Measurements from ENCODE around the gene FMNL2. TPM values are rescaled to one million over a fixed set of nuclear protein-coding genes. Genes with fewer than 3 reads are reported as not detected.
"Not testable (repeated sequence)": the region's sequence is repeated elsewhere in the genome, so short reads cannot be mapped to it uniquely, and the experiment has no call there.

The FMNL2 gene
- total RNA-seq, 2 experiments from 2014 or later: 0.98 to 1.3 TPM

DNA sequence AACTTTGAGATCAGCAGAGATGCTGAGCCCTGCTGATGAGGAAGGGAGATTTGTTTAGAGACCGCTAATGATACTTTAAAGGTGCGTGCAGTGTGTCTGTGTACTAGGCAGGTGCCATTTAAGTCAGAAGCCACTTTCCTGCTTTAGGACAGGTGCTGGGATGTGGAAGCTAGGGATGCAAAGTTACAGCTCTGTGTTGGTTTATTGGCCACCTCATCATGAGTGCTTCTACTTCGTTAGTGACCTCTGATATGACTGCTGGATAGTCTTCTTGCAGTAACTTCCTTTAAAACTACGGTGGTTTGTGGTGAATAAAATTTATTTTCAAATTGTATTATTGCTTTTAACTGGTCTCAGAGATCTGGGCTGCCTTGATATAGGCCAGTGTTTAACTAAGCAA is 44.1 kb downstream of the FMNL2 start:
- no peaks in the 10 kb centered on the region for H3K4me1 Mint-ChIP-seq
- H3K36me3 Mint-ChIP-seq: no peaks in the 10 kb centered on the region
- no peaks in the 10 kb centered on the region for H3K9me3 Mint-ChIP-seq
- H3K4me3 Mint-ChIP-seq: no peak overlapping the region
- no peak for DNase-seq
- no peak overlapping the region for H3K27ac Mint-ChIP-seq
- H3K27me3 Mint-ChIP-seq: peaks cover 6% of the 10 kb centered on the region

DNA sequence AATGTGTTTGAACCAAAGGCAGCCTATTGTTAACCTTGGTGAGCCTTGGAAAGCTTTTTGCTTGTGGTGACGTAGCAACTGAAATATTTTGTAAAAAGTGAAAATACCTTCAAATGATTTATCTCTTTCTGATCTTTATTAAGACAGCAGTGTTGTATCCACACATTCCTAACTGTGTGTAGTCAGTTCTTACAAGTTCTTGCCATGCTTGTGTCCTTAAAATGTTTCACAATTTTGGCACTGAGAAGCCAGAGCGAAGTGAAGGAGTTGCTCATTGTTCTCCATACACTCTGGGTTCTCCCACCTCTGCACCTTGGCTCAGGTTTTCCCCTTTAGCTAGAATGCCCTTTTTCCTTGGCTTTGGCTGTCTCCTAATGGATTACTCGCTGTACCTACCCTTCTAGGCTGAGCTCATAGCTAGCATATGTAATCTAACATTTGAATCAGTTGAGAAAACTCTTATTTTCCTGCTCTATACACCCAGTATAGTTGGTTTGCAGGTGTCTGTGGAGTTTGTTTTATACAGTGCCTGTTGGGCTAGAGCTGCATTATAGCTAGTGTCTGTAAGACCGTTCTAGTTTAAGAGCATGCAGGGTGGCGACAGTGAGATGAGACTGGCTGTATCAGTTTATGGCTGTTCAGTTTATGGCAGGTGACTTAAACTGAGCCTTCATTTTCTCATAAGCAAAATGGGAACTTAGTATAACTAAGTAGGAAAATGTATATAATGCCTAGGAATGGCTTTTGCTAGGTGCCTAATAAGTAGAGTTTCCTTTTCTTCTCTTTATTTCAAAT is 45.5 kb downstream of the FMNL2 start:
- Mint-ChIP-seq H3K4me1 (no peaks in the 10 kb centered on the region), H3K9me3 (no peaks in the 10 kb centered on the region), H3K27ac (no peak overlapping the region), H3K4me3 (no peak overlapping the region), H3K36me3 (no peaks in the 10 kb centered on the region), H3K27me3 (peaks cover 9% of the 10 kb centered on the region)
- DNase-seq: no peak

DNA sequence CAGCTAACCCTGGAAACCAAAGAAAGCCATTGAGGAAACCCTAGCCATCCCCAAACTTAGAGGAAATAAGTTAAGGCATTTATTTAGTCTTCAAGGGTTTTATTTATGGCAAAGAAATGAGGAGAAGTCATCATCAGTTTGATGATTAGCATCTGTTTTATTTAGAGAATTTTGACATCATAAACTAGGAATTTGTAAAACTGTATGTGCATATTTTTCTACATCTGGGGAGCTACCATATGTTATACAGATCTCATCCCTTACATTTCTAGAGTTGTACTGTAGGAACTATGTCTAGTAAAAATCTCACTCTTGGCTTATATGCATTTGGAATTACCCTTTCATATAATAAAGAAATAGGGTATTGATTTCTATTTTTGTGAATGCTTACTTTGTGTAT is 48.7 kb downstream of the FMNL2 start:
- no peaks in the 10 kb centered on the region for H3K36me3 Mint-ChIP-seq
- no peaks in the 10 kb centered on the region for H3K9me3 Mint-ChIP-seq
- DNase-seq: no peak
- H3K27me3 Mint-ChIP-seq: peaks cover 9% of the 10 kb centered on the region
- no peak overlapping the region for H3K27ac Mint-ChIP-seq
- no peaks in the 10 kb centered on the region for H3K4me1 Mint-ChIP-seq
- H3K4me3 Mint-ChIP-seq: no peak overlapping the region

DNA sequence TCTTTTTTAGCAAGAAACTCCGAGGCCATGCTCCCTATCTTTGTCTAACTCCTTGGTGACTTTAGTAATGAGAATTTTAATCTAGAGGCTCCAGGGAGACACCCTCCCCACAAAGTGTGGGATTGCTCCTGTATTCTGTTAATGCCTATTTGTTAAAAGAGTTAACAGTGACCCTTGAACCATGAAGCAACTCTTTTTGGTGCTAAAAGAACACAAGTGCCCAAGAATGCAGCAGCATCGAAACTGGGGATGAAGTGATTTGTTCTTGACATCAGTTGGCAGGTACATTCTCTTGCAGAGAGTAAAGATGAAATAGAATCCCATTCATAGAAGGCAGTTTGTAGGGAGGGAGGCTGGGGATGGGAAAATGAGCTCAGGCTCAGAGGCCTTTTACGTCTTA is 50.0 kb downstream of the FMNL2 start:
- Mint-ChIP-seq H3K27ac (no peak overlapping the region), H3K9me3 (no peaks in the 10 kb centered on the region), H3K27me3 (peaks cover 6% of the 10 kb centered on the region), H3K36me3 (no peaks in the 10 kb centered on the region), H3K4me1 (no peaks in the 10 kb centered on the region), H3K4me3 (no peak overlapping the region)
- no peak for DNase-seq

DNA sequence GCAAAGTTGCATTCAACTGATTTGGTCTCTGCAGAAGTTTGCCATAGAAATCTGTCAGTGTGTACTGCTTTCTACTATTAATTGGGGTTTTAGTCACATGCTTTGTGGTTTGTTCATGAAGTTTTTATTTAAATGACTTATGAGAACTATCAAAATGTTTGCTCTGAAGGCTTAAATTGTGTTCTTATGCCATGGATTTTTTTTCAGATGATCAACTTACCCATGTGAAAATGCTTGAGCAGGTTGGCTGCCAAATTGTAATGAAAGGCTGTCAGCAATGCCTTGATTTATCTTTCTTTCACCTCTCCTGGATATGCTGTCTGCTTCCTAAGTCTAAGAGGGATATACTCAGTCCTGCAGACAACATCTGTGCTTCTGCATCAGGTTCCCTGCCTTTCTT is 50.7 kb downstream of the FMNL2 start:
- H3K4me1 Mint-ChIP-seq: no peaks in the 10 kb centered on the region
- H3K27me3 Mint-ChIP-seq: peaks cover 6% of the 10 kb centered on the region
- H3K9me3 Mint-ChIP-seq: no peaks in the 10 kb centered on the region

GRCh38 chr2:152386266-152386665 is 51.3 kb downstream of the FMNL2 start:
- Mint-ChIP-seq H3K27ac (no peak overlapping the region), H3K4me3 (no peak overlapping the region), H3K9me3 (no peaks in the 10 kb centered on the region), H3K36me3 (no peaks in the 10 kb centered on the region), H3K27me3 (peaks cover 6% of the 10 kb centered on the region), H3K4me1 (no peaks in the 10 kb centered on the region)
- no peak for DNase-seq

More for the DNA sequence above, 50.7 kb downstream of the FMNL2 start:
- Mint-ChIP-seq H3K4me3 (no peak overlapping the region), H3K27ac (no peak overlapping the region), H3K36me3 (no peaks in the 10 kb centered on the region)
- DNase-seq: no peak

DNA sequence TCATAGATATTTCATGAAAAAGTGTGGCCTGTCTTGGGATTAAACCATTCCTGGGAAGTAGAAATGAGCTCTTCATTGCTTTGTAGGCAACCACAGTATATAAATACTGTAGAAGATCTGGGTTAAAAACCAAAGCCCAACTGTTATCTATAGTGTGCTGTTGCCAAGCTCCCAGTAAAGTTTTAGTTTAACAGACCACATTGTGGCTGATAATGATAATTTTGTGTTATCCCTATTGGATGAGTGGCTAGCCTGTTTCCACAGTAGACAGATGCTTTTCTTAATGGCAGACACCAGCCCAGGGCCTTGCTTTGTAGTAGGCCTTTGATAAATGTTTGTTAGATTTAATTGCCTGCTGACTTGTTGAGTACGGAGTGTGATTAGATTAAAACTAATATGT is 52.1 kb downstream of the FMNL2 start:
- no peaks in the 10 kb centered on the region for H3K36me3 Mint-ChIP-seq
- H3K9me3 Mint-ChIP-seq: no peaks in the 10 kb centered on the region
- H3K4me1 Mint-ChIP-seq: no peaks in the 10 kb centered on the region
- H3K4me3 Mint-ChIP-seq: no peak overlapping the region
- no peak overlapping the region for H3K27ac Mint-ChIP-seq
- H3K27me3 Mint-ChIP-seq: peaks cover 6% of the 10 kb centered on the region
- no peak for DNase-seq

DNA sequence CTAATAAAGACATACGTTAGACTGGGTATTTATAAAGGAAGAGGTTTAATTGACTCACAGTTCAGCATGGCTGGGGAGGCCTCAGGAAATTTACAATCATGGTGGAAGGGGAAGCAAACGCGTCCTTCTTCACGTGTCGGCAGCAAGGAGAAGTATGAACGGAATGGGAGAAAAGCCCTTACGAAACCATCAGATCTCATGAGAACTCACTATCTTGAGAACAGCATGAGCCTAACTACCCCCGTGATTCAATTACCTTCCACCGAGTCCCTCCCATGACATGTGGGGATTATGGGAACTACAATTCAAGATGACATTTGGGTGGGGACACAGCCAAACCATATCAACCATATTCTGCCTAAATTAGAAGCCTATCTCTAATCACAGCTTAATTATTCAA is 53.3 kb downstream of the FMNL2 start:
- DNase-seq: not testable (repeated sequence)

DNA sequence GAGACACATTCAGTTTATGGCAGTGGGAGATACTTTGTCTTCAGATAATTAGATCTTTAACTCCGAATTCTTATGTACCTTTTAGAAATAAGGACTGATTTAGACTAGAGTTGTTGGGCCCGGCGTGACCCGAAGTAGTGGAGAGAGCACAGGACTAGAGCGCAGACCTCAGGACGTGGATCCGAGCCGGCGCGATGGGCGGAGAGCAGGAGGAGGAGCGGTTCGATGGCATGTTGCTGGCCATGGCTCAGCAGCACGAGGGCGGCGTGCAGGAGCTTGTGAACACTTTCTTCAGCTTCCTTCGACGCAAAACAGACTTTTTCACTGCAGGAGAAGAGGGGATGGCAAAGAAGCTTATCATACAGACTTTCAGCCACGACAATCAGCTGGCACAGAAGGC is 54.5 kb downstream of the FMNL2 start:
- H3K4me1 Mint-ChIP-seq: no peaks in the 10 kb centered on the region
- no peak for DNase-seq
- H3K27me3 Mint-ChIP-seq: no peaks in the 10 kb centered on the region
- no peak overlapping the region for H3K4me3 Mint-ChIP-seq
- no peaks in the 10 kb centered on the region for H3K36me3 Mint-ChIP-seq
- no peak overlapping the region for H3K27ac Mint-ChIP-seq
- no peaks in the 10 kb centered on the region for H3K9me3 Mint-ChIP-seq

More for the DNA sequence above, 53.3 kb downstream of the FMNL2 start:
- H3K4me1 Mint-ChIP-seq, H3K27me3 Mint-ChIP-seq, H3K9me3 Mint-ChIP-seq, H3K4me3 Mint-ChIP-seq, H3K27ac Mint-ChIP-seq, H3K36me3 Mint-ChIP-seq: not testable (repeated sequence)

DNA sequence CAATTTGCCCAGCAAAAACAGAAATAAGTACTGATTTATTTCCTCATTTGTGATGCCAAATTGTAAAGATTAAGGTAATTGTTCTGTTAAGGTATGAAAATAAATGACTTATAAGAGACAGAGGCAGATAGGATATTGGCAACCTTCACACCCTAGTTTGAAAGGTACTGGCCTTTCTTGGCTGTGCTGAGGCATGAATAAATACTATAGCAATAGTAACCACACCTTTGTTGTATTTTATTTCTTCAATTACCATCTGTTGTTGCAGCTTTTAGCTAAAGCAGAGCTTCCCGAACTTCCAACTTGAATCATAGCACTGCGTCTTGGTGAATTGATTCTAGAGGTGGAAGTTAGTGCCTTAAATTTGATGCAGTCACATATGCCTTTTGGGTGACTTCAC is 55.9 kb downstream of the FMNL2 start:
- no peaks in the 10 kb centered on the region for H3K36me3 Mint-ChIP-seq
- no peaks in the 10 kb centered on the region for H3K4me1 Mint-ChIP-seq
- no peaks in the 10 kb centered on the region for H3K9me3 Mint-ChIP-seq
- no peak overlapping the region for H3K4me3 Mint-ChIP-seq
- no peak overlapping the region for H3K27ac Mint-ChIP-seq
- no peak for DNase-seq
- H3K27me3 Mint-ChIP-seq: no peaks in the 10 kb centered on the region

GRCh38 chr2:152391318-152391717 is 56.3 kb downstream of the FMNL2 start:
- Mint-ChIP-seq H3K27me3 (no peaks in the 10 kb centered on the region), H3K9me3 (no peaks in the 10 kb centered on the region), H3K27ac (no peak overlapping the region), H3K36me3 (no peaks in the 10 kb centered on the region), H3K4me1 (no peaks in the 10 kb centered on the region), H3K4me3 (no peak overlapping the region)
- DNase-seq: no peak

- no peak for DNase-seq
- no peak overlapping the region for H3K4me3 Mint-ChIP-seq
- peaks cover 4% of the 10 kb centered on the region for H3K27me3 Mint-ChIP-seq
- no peaks in the 10 kb centered on the region for H3K4me1 Mint-ChIP-seq
- no peak overlapping the region for H3K27ac Mint-ChIP-seq
- no peaks in the 10 kb centered on the region for H3K9me3 Mint-ChIP-seq
- H3K36me3 Mint-ChIP-seq: no peaks in the 10 kb centered on the region
Measured at GRCh38 chr2:152393377-152393776, 58.4 kb downstream of the FMNL2 start.

DNA sequence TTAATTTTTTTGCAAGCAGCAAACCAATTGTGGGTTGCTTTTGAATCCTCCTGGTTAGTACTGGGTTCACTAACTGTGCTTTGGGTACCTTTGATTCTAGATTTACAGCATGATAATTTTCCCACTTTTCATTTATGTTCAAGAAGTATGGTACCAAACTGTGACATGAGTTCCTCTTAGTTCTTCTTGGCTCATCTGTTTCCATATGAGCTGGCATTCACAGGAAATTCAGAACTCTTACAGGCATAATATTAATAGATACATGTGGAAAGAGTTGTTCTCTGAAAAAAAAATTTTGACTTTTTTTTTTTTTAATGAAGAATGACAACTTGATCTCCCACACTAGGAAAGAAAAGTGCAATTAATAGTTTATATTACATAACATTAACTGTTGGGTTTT is 59.4 kb downstream of the FMNL2 start:
- H3K27ac Mint-ChIP-seq: no peak overlapping the region
- no peaks in the 10 kb centered on the region for H3K36me3 Mint-ChIP-seq
- no peaks in the 10 kb centered on the region for H3K4me1 Mint-ChIP-seq

GRCh38 chr2:152395103-152395502 is 60.1 kb downstream of the FMNL2 start:
- Mint-ChIP-seq H3K27ac (no peak overlapping the region), H3K36me3 (no peaks in the 10 kb centered on the region), H3K27me3 (peaks cover 14% of the 10 kb centered on the region), H3K9me3 (no peaks in the 10 kb centered on the region), H3K4me1 (no peaks in the 10 kb centered on the region), H3K4me3 (no peak overlapping the region)
- no peak for DNase-seq

More for the DNA sequence above, 59.4 kb downstream of the FMNL2 start:
- H3K9me3 Mint-ChIP-seq: no peaks in the 10 kb centered on the region
- peaks cover 13% of the 10 kb centered on the region for H3K27me3 Mint-ChIP-seq
- DNase-seq: no peak
- H3K4me3 Mint-ChIP-seq: no peak overlapping the region

GRCh38 chr2:152395572-152395971 is 60.6 kb downstream of the FMNL2 start:
- Mint-ChIP-seq H3K9me3 (no peaks in the 10 kb centered on the region), H3K27me3 (peaks cover 14% of the 10 kb centered on the region)

DNA sequence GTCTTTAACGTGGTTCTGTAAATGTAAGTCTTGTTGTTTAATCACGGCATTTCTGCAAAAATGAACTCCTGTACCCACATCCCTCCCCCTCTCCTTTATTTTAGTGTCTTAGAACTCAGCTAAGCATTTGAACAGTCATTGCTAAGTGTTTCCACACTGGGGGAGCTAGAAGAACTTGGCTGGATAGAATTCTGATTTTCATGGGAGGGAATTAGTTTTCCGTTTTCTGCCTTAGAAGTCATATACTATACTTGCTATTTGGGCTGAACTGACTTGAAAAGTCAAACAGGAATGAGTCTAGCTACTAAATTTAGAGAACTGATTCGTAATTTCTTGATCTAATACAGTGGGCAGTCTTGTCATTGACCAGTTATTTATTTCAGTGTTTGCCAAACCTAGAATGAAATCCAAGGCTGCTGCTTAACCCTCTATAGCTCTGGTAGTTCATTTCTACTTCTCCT is 61.1 kb downstream of the FMNL2 start:
- DNase-seq: no peak
- Mint-ChIP-seq H3K36me3 (no peaks in the 10 kb centered on the region), H3K4me3 (no peak overlapping the region), H3K27ac (no peak overlapping the region), H3K4me1 (no peaks in the 10 kb centered on the region), H3K27me3 (peaks cover 14% of the 10 kb centered on the region), H3K9me3 (no peaks in the 10 kb centered on the region)

More at GRCh38 chr2:152395572-152395971, 60.6 kb downstream of the FMNL2 start:
- Mint-ChIP-seq H3K27ac (no peak overlapping the region), H3K36me3 (no peaks in the 10 kb centered on the region), H3K4me1 (no peaks in the 10 kb centered on the region), H3K4me3 (no peak overlapping the region)
- DNase-seq: no peak

All from activated naive CD8-positive, alpha-beta T cell treated with anti-CD3 and anti-CD28 coated beads for 36 hours (primary cell).